GM23248 (cell line): ENCODE data around the gene ACVR1B.

Source experiments
- EZH2 ChIP-seq: fragments of 200-600 bp; sonication (generic); IDR thresholded peaks from 2 replicates; pipeline ENCODE4 v1.6.1; 2018; ENCODE audit warnings: antibody characterized with exemption, mild to moderate bottlenecking; ENCODE audit not compliant: insufficient read depth, poor library complexity, severe bottlenecking
- EZH2phosphoT487 ChIP-seq: fragments of 200-600 bp; sonication (generic); IDR thresholded peaks from 2 replicates; pipeline ENCODE4 v1.6.1; 2018; ENCODE audit warnings: antibody characterized with exemption, moderate library complexity, mild to moderate bottlenecking, low read depth; ENCODE audit not compliant: insufficient read depth

GRCh38 chr12:52007982-52008510 is 56.5 kb downstream of the ACVR1B start:
- TF ChIP-seq EZH2 (no peak), EZH2phosphoT487 (no peak)
